HPDE6-E6E7 (cell line): ENCODE data around the gene FAM237A.

Source experiments
- DNase-seq: peaks from one replicate; pipeline ENCODE4 v3.0.0; 2011; ENCODE audit warnings: missing footprints; ENCODE audit errors: extremely low spot score

FAM237A gene

DNA sequence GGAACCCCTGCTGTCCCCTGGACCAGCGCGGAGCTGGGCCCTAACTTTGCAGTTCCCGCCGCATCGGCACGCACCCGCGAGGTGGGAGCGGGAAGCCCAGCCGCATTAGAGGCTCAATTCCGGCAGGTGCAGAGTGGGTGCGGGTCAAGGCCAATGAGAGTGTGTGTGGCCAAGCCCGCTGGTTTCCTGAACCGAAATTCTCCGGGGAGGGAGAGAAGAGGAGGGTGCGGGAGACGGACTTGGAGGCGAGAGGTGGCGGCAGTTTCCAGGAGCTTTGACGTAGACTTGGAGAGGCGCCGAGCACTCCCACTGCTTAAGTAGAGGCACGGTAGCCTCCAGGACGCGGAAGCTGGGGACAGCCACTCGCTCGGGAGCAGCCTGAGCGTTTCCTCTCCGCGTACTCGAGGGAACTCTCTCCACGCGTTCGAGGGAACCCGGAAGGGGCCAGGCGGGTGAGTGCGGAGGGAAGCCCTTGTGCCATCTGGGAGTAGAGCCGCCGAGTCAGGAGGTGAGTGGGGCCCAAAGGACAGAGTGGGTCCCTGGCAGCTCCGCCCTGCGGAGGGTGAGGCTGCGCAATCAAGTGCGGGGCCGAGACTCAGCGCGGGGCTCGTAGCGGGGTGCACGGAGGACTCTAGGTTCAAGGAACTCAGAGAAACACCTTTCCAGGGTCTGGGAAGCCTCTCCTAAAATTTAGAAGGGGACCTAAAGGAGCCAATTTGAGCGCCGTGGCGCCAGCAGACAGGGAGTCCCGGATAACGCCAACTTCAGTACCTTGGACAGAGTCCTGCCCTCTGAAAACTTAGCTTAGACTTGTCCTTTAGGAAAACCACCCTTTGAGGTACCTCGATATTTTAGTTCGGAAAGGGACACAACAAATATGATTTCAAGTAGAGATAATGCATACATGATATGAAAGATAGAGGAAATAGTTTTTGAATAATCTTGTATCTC is at the start of gene FAM237A:
FAM237A (plus strand) TSS at position 413 of the 951 bp plus-strand sequence. CDS start 1,750 bp downstream, outside the sequence.
- peak; percentile 29 for DNase-seq

DNA sequence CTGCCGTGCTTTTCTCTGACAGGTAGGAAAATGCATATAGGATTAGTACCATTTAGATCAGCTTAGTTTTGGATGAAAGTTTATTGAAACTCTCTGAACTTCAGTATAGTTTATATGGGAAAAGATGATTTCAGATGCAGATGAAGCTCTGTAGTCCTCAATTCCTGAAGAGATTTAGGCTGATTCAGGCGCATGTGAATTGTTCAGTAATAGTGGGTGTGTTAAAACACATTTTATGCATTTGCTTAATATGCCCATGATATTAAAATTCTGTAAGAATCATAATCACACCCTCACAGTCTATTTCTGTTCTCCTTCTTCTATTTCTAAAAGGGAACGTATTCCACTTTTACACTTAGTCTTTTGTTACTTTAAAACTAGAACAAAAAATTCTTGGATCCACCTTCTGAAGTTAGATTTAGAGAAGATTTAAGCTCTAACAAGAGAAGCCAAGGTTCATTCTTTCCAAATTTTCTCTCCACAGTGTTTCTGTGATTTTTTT is 44.5 kb upstream of the FAM237A start:
- no peak for DNase-seq

DNA sequence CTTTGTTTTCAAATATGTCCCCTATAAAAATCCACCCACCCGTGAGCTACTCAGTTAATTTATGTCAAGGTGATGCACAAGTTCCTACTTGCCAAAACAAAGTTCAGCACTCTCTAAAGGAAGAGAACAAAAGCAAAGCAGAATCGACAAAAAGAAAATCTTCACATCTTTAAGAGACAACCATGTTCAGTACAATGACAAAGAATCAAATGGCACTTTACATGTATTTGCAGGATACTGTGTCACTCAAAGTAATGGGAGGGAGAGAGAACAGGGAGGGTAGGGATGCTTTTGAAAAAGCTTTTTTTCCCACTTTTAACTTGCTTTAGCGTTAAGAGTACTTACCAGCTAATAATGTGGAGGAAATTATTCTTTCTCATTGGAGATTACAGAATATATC is 39.0 kb upstream of the FAM237A start:
- DNase-seq = no peak

DNA sequence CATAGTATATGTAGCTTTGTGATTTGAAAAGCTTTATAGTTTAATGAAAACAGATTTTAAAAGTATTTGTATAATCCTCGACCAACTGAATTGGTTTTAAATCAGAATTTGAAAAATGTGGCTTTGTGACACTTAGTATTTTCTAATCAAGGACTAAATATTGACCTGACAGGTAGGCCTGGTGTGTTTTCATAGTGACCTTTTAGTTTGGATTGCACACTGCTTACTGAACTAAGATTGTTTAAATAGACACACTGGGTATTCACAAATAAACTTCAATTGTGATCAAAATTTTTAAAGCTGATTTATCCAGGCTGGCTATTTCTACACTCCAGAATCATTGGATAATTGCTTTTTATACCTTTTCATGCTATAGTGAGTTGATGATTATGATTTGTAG is 31.8 kb upstream of the FAM237A start:
- no peak for DNase-seq

DNA sequence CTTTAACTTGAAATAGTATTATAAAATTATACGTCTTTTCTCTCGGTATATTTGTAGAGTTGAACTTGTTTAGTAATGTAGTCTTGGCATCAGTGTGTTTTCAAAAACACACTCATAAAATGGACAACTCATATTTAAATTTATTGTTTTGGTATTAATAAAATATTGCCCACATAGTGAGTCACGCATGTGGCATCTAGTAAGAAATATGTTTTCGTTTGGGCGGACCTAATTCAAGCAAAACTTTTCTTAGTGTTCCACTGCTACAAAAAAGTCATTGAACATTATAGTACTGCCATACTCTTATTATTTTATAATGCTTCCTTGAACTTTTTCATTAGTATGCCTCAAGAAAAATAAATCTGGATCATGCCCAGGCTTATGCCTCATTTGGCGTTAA is 31.1 kb upstream of the FAM237A start:
- no peak for DNase-seq

DNA sequence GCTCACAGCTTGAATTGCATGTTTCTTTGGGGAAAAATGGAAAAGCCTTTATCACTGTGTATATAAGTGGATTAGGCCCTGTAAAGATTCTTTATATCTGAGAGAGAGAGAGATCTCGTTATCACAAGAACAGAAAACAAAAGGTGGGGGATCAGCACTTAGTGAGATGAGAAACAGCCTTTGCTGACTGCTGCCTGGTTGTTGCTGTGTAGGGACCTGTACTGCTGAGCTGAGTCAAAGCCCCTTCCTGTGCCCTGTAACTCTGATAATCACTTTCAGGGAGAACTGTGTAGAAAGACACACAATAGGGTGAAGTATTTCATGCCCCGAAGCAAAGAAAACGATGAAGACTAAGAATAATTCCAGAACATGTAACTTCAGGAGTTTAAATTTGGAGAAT is 30.6 kb upstream of the FAM237A start:
- DNase-seq = peak; percentile 5

DNA sequence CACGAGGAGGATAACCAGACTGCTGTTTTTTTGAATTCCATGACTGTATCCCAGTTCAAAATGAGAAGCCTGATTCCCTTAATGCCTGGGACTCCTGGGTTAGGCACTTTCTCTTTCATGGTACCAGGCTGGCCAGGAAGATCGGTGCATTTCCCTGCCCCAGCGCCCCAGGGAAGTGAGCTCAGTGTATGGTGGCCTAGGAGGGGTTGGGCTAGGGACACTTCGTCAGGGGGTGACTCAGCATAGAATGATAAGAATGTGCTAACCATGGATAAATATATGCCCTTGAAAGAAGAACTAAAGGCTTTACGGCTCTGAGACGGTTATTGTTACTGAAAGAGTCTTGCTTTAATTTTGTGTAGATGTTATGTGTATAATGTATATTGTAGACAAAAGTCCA is 27.5 kb upstream of the FAM237A start:
- peak; percentile 53 for DNase-seq

DNA sequence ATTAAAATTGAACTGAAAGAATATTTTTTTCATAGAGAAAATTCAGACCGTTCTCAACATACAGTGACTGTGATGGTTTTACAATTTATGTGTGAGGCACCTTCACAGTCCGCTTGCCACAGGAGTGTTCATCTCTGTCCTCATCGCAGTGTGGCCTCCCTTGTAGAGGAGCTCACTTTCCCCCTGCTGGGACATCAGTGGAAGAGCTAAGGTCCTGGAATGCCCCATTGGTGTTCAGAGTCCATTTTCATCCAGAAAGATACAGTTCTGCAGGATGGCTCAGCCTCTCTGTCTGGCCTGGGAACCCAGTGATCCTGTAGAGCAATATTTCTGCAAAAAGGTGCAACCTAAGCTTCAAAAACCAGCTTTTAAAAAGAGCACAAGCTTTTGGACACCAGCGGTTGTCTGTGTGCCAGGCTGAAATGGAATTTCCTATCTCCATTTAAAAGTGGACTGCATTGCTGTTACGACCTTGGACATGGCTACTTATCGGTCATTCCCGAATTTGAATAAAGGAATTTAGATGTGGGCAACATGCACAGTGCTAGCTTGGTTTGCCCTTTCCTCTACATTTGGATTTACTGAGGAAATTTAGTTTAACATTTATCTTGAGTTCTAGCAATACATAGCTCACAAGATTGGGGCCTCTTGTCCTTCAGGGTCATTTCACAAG is 26.7 kb upstream of the FAM237A start:
- DNase-seq = no peak

DNA sequence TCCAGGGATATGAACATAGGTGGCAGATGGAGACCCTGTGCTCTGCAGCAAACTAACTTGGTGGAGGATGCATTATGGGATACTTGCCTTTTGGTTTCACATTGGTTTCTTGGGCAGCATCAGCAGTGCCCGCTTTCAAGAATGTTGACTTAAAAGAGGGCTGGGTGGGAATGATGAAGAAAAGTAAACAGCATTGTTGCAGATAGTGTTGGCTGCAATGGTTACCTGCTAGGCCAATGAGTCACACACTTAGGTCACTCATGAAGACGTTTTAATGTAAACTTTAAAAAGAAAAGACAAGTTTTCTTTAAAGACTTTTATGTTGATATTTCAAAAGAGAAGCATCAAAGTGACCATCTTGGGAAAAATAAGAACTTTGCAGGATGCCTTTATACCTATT is 26.1 kb upstream of the FAM237A start:
- peak; percentile 26 for DNase-seq

DNA sequence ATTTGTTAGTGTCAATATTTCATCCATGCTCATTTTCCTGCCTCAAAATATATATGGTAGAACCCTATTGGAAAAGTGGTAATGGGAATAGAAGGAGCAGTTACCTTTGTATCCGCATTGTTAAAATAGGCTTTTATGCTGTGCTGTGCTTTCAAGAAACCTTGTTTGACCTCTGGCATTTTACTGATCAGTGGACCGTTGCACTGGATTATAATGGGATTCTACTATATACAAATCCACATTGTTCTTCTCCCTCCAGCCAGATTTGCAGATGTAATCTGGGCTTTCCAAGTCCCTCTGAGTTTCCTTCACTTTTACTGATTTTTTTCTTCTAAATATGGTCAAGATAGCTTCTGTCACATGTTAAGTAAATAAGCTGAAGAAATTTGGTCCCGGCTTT is 23.3 kb upstream of the FAM237A start:
- no peak for DNase-seq

DNA sequence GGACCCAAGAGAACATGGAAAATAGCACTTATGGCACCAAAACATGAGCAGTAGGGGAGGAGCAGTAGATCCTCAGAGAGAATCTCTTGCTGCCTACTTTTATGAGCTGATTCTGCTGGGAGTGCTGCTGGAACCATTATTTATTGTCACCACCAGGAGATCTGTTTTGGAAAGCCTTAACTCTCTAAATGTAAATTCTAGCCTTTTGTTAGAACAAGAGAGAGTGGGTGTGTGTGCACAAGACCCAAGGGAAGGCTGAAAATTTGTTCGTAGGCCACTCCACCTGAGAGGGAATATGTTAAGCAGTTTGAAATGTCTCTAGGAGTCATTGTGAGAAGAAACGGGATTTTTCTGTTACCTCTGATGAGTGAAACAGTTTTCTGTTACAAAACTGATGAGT is 16.2 kb upstream of the FAM237A start:
- no peak for DNase-seq

DNA sequence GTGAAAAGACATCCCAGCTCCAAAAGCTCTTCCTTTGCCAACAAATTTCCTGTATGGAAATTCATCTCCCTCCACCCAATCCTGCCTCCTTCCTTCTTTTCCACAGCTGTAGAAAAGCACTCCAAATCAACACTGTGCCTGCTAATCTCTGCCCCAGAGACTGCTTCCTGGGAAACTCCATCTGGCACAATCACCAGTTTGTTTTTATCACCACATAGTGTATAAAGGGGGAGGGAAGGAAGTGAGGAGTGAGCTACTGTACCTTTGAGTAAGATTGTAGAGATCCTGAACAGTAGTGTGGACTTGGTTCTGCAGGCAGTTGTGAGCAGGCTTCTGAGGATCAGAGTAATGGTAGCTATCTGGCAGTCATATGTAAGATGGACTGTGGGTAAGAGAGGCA is 14.7 kb upstream of the FAM237A start:
- DNase-seq = no peak

DNA sequence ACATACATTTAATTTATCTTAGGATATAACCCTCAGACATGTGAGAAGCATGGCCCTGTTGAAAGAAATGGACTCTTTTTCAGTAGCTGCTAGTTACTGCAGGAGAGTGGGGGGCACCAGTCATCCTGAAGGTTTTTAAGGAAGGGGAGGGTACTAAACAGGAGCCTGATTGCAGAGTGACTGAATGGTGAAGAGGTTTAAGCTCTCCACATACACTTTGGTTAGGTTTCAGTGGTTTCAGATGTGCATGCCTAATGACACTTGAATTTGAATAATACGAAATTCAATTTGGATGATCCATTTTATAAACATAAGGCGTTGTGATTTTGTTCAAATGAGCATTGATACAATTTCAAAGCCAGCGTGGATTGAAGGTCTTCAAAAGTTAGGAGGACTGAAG is 10.9 kb upstream of the FAM237A start:
- no peak for DNase-seq

DNA sequence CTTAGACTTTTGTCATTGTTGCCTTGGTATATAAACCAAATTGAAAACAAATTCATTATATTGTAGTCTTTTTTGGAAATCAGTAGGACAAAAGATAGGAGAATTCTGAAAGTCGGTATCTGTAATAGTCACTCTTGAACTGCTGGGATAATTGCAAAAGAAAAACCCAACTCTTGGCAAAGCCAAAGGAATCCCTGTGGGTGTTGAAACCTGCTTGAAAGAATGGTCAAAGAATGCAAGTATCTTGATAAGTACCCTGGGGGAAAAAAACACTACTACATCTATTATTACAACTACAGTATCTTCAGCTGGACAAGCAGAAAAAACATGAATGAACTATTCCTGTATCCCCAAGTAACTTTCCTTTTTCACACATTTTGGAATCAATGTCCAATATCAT is 7.3 kb upstream of the FAM237A start:
- no peak for DNase-seq

DNA sequence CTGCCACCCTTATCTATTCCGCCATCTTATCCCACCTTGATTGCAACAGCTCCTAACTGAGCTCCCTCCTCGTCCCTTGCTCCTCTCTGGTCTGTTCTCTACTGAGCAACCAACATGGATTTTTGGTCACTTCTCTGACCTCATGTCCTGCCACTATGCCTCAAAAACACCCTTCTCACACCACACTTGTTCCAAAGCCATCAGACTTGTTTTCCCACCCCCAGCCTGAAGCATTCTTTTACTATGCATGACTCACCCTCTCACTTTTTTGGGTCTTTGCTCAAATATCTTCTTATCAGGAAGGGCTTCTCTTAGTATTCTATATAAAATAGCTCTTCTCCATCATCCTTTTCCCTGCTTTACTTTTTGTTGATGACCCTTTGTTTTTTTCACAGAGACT is 2.7 kb upstream of the FAM237A start:
- no peak for DNase-seq

DNA sequence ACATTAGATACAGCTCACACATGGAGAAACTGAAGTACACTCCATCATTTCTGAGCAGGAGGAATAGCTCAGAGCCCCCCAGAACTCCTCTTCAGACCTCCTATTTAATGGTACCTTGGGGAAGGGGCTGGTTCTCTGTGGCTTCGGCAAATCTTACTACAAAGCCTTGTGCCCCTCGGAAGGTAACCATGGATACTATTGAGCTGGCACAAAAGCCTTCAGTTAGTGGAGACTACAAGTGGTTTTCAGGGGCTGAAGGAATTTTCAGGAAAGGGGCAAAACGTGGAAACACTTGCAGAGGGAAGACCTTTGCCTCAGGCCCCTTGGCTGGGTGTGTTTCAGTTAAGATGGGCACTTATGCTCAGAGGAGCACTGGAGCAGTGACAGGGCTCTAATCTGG is 1.1 kb upstream of the FAM237A start:
- no peak for DNase-seq

DNA sequence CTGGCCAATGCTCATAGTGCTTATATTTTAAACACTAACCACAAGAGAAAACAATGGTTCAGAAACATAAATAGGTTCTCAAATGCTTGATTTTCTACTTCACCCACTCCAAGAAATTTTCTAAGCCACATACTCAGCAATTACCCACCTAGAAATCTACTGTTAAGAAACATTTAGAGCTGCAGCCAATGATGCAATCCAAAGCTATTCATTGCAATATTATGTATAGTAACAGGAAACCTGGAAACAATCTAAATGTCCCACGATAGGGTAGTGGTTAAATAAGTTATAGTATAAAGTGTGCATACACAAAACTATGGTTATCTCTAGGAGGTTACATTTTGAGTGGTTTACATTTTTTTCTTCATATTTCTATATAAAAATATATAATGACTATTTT is 5.7 kb downstream of the FAM237A start:
- DNase-seq = no peak

DNA sequence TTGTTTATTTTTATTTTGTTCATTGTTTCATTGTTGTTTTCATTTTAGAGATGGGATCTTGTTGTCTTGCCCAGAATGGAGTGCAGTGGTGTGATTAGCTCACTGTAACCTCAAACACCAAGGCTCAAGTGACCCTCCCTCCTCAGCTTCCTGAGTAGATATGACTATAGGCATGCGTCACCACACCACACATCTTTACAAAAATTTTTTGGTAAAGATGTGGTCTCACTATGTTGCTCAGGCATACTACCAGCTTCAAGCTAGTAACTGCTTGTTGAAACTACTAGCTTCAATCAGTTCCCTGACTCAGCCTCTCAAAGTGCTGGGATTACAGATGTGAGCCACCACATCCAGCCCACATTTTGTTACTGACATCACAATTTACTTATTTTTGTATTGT is 14.8 kb downstream of the FAM237A start:
- DNase-seq = no peak

DNA sequence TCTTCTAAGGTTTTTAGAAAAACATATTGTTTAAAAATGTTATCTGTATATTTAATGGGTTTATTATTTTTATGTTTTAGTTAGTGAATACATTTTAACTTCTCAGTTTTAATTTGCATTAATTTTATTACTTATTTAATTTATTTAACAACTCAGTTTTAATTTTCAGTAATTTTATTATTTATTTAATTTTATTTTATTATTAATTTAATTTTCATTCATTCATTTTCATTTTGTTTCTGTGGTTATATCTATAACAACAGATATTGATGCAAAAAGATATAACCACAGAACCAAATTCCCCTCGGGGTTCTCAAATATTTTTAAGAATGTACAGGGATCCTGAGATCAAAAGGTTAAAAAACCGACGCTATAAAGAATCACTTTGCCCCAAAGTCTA is 23.0 kb downstream of the FAM237A start:
- DNase-seq = no peak

DNA sequence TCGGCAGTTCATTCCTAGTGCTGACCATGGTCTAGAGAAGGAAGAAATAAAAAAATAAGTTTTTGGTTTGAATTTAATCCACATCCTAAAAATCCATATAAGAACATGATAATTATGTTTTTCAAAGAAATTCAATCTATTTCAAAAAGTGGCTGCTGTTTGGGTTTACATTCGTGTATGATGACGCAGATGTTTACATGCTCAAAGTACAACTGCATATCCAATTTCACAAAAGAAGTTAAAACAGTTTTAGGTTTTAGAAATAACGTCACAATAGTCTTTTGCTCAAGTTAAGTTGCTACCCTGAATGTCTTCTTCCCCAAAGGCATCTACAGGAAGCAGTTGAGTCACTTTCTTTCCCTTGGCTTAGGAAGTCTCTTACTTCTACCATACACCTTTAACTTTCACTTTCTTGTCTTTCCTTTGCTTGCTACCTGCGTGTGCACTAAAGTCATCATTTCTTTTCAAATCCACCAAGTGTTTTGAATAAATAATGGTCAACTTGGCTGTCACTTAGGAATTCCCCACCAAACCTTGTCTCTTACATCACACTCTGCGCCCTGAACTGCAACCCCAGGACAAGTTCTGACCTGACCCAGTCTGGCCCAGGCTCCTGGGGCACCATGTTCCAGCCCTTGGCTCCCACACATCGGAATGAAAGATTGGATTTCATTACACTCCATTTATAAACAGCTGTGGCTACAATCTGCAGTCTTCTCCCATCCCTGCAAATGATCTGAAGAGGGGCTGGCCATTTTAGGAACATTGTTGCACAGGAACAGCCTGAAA is 28.4 kb downstream of the FAM237A start:
- DNase-seq = no peak

DNA sequence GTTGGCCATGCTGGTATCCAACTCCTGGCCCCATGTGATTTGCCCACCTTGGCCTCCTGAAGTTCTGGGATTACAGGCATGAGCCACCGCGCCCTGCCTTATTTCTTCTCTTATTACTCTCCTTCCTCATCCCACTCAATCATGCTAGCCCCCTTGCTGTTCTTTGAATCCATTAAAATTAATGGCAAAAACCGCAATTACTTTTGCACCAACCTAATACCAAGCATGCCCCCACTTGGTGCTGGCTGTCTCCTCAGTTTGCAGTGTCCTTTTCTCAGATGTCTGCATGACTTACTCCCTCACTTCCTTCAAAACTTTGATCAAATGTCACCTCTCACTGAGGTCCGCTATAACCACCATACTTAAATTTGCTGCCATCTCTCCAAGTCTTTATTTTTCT is 41.3 kb downstream of the FAM237A start:
- no peak for DNase-seq

DNA sequence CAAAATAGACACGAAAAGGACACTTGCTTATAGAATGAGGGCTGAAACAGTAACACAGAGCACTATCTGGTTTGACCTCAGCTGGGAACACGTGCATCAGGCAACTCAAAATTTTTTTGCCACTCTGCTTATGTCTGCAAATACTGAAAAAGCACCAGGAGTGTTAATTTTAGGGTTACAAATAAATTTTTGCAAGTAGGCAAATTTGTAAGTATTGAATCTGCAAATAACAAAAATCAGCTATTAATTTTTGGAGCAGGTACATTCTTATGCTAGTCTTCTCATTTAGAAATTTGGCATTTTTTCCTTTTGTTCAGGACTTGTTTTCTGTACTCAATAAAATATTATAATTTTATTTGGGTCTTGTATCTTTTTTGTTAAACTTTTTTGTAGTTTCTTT is 46.2 kb downstream of the FAM237A start:
- no peak for DNase-seq
